ENCODE results near the gene SLC50A1.

Gene SLC50A1

GRCh38 chr1:155092641-155093040, 43.0 kb upstream of the SLC50A1 start:
- TF ChIP-seq CTCF (IDR thresholded peaks at IDR 0.05; ENCODE audit: insufficient read depth, low read length, poor library complexity, severe bottlenecking) = no peak

GRCh38 chr1:155093911-155094621, 41.6 kb upstream of the SLC50A1 start:
- no peak overlapping the region for H3K4me3 ChIP-seq (replicated peaks; ENCODE audit: low read depth, low read length)
- H3K27me3 ChIP-seq (replicated peaks; ENCODE audit: control insufficient read depth, insufficient read depth, low read length) = peaks cover 1% of the 10 kb centered on the region
- no peak for DNase-seq (ENCODE audit: extremely low read depth, insufficient read length)
- peak; percentile 28 for TF ChIP-seq CTCF (IDR thresholded peaks at IDR 0.05; ENCODE audit: insufficient read depth, low read length, poor library complexity, severe bottlenecking)
- no peaks in the 10 kb centered on the region for H3K36me3 ChIP-seq (ENCODE audit: control insufficient read depth, insufficient read depth, low read length)

More at GRCh38 chr1:155092641-155093040, 43.0 kb upstream of the SLC50A1 start:
- Histone ChIP-seq H3K36me3 (ENCODE audit: control insufficient read depth, insufficient read depth, low read length) (no peaks in the 10 kb centered on the region), H3K4me3 (replicated peaks; ENCODE audit: low read depth, low read length) (no peak overlapping the region), H3K27me3 (replicated peaks; ENCODE audit: control insufficient read depth, insufficient read depth, low read length) (peaks cover 1% of the 10 kb centered on the region)
- no peak for DNase-seq (ENCODE audit: extremely low read depth, insufficient read length)

- no peak overlapping the region for H3K4me3 ChIP-seq (replicated peaks; ENCODE audit: low read depth, low read length)
- H3K27me3 ChIP-seq (replicated peaks; ENCODE audit: control insufficient read depth, insufficient read depth, low read length) = peaks cover 1% of the 10 kb centered on the region
- no peak for TF ChIP-seq CTCF (IDR thresholded peaks at IDR 0.05; ENCODE audit: insufficient read depth, low read length, poor library complexity, severe bottlenecking)
- no peaks in the 10 kb centered on the region for H3K36me3 ChIP-seq (ENCODE audit: control insufficient read depth, insufficient read depth, low read length)
- DNase-seq (ENCODE audit: extremely low read depth, insufficient read length) = no peak
Observed at GRCh38 chr1:155094622-155094948, 41.1 kb upstream of the SLC50A1 start.

GRCh38 chr1:155099331-155099730, 36.3 kb upstream of the SLC50A1 start:
- no peaks in the 10 kb centered on the region; the same call in 1 of the 2 replicates for H3K27me3 ChIP-seq (replicated peaks; ENCODE audit: control insufficient read depth, insufficient read depth, low read length)
- TF ChIP-seq CTCF (IDR thresholded peaks at IDR 0.05; ENCODE audit: insufficient read depth, low read length, poor library complexity, severe bottlenecking) = no peak
- DNase-seq (ENCODE audit: extremely low read depth, insufficient read length) = no peak
- no peak overlapping the region for H3K4me3 ChIP-seq (replicated peaks; ENCODE audit: low read depth, low read length)
- no peaks in the 10 kb centered on the region for H3K36me3 ChIP-seq (ENCODE audit: control insufficient read depth, insufficient read depth, low read length)

GRCh38 chr1:155103325-155103724, 32.3 kb upstream of the SLC50A1 start:
- TF ChIP-seq CTCF (IDR thresholded peaks at IDR 0.05; ENCODE audit: insufficient read depth, low read length, poor library complexity, severe bottlenecking) = no peak
- H3K4me3 ChIP-seq (replicated peaks; ENCODE audit: low read depth, low read length) = no peak overlapping the region
- no peaks in the 10 kb centered on the region for H3K36me3 ChIP-seq (ENCODE audit: control insufficient read depth, insufficient read depth, low read length)

More at GRCh38 chr1:155103325-155103724, 32.3 kb upstream of the SLC50A1 start:
- DNase-seq (ENCODE audit: extremely low read depth, insufficient read length) = no peak
- no peaks in the 10 kb centered on the region; the same call in 1 of the 2 replicates for H3K27me3 ChIP-seq (replicated peaks; ENCODE audit: control insufficient read depth, insufficient read depth, low read length)
